Middle frontal gyrus (tissue), 1 donor: Measurements from ENCODE around the gene MPPED1.

Experiments
- DNase-seq: peaks from one replicate; pipeline ENCODE4 v3.0.0-alpha.2; 2015; ENCODE audit warnings: low spot score; ENCODE audit errors: extremely low spot score

MPPED1 gene

DNA sequence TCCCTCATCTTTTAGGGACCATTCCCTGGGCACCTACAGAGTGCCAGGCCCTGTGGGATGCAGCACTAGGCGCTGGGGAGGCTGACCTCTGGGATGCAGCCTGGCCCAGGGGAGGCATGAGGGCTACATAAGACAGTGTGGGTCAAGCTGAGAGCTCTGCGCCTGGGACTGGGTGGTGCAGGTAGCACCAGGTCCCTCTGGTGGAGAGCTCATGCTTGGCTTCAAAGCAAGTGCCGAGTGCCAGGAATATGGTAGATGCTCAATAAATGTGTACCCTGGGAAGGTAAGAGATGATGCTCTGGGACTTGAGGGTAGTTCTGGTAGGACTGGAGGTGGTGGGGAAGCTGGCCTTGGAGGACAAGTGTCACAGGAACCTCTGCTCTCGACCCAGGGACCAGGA lies 2.0 kb upstream of the MPPED1 start:
- DNase-seq: no peak

DNA sequence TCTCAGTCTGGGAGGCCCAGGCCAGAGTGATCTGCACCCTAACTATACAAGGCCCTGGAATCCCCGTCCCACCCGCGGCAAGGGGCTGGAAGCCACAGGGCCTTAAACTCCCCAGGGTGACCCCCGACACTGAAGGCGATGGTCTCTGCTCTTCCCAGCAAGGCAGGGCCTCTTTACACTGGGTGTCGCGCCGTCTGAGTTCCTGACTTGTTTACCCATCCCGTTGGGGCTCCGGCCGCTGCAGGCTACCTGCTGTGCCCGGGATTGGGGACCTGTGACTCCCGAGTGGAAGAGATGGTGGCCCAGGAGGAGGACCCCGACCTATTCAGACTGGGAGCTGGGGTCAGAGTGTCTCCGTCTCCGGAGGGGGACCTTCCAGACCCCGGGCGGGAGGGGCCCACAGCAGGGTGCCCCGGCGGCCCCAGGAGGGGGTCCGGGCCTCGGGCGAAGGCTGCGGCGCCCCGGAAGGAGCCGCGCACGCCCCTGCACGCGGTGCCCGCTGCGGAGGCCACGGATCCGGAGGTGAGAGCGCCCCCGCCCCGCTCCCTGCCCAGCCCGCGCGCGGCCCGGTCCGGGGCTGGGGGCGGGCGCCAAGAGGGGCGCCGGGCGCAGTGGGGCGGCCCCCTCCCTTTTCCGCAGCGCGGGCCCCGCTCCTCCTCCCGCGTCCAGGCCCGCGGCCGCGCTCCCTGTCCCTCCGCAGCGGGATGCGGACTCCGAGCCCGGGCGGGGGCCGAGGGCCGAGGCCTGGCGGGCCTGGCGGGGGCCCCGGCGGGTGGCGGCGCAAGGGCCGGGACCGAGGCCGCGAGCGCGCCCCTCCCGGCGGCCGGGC lies 560 bp upstream of the MPPED1 start:
- DNase-seq: no peak

DNA sequence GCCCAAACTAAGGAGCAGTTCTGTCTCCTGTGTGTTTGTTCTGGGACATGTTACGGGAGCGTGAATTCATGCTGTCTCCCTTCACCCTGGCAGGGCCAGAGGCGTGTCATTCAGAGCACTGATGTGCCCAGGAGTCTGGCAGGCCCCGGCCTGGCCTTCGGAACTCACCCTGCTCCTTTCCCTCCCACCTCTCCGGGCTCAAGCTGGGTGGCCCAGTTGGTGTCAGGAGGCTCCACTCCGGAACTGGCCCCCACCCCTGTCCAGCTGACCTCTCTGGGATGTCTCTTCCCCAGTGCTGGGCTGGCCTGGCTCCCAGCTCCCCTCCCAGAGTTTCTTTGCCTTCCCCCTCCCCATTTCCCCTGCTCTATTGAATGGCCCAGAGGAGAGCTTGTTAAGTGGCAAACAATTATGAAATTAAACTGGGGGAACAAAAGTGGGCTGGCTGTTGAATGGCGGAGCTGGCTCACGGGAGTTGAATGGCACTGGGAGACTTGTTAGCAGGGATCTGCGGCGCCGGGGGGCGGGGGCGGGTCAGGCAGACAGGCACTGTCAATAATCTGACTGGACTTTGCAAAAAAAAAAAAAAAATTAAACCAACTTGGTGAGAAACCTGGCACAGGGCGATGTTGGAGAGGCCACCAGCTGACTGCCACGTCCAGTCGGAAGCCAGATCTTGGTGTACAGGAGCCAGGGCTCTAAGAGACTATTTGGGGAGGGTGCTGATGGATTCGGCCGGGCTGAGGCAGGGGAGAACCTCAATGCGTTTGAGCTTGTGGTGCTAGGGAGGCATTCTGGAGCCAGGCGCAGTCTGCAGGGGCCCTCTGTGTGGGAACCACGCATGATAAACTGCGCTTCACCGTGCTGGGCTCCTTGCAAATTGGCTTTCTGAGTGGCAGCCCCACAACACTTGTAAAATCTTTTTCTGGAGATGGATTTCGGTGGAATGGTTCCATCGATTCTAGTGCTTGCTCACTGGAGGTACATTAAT lies 1.3 kb downstream of the MPPED1 start:
- no peak for DNase-seq

DNA sequence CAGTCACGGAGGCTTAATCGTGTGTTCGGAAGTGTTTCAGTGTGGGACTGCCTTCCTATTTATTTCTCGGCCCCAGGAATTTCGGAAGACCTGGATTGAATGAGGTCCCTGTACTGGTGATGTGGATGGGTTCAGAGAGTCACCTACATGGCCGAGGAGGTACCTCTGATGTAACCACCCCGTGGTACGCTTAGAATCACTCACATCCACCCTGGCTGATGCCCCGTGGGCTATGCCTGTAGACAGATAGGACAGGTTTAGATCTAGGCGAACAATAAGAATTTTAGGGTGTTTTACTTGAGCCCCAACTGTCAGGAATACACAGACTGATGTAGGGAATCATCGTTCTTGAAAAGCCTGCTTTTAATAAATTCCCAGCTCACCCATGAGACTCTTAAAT lies 2.0 kb downstream of the MPPED1 start:
- no peak for DNase-seq

DNA sequence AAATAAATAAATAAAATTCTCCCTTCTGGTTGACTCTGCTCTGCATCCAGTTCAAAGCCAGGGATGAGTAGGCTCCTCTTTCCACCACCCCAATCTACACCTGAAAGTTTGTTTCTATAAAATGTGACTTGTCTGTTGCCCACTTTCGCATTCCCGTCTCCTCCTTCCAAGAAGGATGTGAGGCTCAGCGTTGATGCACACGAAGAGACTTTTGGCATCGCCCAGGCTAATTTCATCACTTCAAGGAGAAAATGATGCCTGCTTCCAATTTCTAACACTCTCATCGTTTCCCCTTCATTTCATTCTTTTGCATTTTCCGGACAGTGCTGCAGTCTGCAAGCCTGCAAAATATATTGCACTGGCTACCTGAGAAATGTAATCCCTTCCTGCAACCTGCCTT lies 3.9 kb downstream of the MPPED1 start:
- DNase-seq: no peak

DNA sequence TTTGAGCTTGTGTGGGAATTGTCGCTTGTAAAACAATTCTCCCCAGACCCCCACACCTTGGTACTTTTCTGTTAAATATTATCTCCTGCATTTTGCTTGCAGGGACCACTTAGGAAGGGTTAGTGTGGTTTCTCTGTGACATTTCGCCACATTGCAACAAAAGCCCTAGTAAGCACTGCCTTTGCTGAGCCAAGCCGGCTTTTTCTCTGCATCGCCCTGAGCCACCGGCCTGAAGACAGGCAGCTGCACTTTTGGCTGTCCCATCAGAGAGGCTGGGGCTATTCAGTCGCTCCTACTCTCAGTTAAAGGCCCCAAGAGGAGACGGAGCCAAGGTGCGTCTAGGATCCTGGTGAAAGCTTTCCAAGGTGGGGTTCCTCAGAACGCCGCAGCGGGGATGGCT lies 5.7 kb downstream of the MPPED1 start:
- no peak for DNase-seq

DNA sequence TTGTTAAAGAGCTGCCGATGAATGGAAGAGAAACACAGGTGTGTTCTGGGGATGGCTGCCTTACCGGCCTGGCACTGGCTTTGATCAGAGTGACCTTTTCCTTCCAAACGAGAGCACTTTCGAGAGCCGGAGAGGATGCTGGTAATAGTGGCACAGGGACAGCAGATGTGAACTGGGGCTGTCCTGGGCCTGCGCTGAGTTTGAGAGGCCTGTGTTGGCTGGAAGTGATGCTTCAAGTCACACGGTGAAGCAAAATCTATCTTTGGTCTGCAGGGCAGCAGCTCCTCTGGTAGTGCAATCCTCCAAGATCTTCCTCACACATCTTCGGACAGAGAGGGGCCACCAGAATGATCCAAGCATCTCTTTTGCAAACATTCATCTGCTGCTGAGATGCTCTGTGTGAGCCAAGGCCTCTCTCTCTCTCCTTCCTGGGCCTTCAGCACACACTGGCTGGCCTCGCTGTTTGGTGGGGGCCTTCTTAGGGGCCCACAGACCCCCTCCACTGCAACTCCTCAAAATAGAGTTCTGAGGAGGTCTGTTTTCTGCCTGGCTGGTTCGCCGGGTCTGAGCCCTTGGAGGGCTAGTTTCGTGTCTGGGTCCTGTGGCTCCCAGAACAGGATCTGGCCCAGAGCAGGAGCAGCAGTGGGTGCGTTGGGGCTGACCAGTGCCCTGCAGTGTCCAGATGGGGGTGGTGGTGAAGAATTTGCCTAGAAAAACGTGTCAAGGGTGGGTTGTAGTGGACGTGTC lies 6.4 kb downstream of the MPPED1 start:
- no peak for DNase-seq

DNA sequence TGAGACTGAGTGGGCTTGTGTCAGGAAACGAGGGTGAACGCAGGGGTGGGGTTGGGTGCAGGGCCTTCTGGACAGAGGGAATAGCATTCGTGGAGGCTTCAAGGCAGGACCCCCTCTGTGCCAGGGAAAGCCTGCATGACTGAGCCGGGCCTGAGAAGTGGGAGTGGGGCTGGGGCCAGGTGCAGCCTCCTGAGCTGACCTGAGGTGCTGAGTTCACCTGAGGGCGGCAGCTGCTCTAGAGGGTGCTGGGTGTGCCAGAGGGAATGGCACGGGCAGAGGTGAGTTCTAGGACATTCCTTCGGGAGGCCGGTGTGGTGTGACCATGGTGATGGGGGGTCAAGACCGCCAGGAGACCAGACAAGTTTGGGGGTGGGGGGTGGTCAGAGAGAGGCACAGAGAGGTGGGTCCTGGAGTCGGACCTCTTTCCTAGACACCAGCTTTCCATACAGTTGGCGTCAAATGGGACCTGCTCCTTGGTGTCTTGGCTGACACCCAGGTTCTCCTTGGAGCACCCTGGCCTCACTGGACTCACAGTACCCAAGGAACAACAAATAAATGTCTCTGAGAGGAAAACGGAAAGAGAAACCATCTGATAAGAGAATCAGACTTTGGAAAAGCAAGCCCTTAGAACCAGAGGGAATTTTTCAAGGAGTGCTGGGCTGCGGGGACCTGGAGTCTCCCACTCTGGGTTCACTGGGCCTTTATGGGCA lies 7.7 kb downstream of the MPPED1 start:
- DNase-seq: no peak

DNA sequence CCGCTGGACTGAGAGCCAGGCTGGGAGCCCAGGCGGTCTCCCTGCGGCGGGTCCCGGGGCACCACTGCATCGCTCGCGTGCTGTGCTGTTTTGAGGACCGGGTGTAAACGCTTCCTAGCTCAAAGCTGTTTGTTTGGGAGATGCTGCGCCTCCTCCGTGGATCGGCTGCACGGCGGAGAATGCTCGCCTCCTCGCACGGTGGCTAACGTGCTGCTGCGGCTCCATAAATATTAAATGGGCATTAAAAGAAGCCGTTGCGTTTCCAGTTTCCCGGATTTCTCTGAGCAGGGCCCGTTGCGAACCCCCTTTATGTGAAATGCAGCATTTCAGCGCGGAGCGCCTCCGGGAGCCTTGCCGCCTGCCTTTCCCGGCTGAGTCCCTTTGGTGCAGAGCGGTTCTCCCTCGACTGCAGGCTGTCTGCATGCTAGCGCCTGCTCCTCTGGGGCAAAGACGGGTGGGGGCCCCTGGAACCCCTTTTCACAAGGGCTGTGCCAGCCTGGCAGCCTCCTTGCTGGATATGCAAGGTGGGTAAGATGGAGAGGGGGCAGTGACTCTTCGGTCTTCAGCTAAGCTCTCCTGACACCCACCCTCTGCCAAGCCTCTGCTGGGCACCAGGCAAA lies 9.3 kb downstream of the MPPED1 start:
- no peak for DNase-seq

DNA sequence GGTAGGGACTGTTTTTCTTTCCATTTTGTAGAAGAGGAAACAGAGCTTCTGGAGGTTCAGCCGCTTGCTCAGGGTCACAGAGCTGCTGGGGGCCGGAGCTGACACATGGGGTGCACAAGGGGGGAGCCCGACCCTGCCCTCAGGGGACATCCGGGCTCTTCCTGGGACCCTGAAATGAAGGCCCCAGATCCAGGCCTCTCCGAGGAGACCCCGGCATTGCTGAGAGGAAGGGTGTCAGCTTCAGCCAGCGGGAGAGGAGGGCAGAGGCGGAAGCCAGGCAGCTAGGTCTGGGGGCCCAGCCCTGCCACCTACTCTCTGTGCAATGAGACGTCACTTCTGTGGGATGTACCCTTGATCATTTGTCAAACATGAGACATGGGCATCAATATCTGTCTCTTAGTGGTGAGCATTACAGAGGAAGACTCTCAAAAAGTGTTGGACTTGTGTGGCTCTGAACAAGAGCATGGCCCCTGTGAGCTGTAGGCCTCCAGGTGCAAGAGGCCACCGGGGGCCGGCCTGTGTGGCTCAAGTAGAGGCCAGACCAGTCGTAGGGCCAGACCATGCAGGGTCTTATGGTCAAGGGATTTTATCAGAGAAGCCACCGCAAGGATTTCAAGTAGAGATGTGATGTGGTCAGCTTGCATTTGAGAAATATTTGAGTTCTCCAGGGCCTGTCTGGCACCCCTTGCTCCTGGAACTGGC lies 10.3 kb downstream of the MPPED1 start:
- no peak for DNase-seq

DNA sequence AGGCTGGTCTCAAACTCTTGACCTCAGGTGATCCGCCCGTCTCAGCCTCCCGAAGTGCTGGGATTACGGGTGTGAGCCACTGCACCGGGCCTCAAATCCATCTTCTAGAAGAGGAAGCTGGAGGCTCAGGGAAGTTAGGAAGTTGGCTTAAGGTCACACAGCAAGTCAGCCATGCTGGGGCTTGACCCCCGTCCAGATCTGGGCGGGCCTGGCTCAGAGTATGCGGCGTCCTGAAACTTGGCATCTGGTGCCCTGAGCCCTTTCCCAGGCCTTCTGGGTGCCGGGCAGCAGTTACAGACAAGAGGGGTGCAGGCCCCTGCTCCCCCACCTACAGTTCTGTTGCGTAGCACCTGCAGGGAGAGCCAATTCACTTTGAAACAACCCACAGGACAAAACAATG lies 11.2 kb downstream of the MPPED1 start:
- DNase-seq: no peak

DNA sequence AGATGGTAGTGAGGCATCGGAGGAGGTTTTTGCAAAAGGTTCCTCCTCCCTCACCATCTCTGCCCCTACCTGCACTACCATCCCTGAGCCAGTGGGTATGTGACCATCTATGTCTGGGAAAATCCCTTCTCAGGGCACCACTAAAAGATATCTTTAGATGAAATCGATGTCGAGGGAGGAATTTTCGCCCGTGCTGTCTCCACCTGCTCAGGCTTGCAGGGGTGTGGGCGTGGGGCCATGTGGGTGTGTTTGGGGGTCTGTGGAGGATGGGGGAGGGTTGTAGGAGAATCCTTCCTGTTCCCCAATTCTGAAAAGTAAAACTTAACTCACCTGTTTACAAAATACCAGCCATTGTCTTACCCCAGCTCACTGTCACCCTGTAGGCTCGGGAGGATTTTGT lies 12.4 kb downstream of the MPPED1 start:
- DNase-seq: no peak

DNA sequence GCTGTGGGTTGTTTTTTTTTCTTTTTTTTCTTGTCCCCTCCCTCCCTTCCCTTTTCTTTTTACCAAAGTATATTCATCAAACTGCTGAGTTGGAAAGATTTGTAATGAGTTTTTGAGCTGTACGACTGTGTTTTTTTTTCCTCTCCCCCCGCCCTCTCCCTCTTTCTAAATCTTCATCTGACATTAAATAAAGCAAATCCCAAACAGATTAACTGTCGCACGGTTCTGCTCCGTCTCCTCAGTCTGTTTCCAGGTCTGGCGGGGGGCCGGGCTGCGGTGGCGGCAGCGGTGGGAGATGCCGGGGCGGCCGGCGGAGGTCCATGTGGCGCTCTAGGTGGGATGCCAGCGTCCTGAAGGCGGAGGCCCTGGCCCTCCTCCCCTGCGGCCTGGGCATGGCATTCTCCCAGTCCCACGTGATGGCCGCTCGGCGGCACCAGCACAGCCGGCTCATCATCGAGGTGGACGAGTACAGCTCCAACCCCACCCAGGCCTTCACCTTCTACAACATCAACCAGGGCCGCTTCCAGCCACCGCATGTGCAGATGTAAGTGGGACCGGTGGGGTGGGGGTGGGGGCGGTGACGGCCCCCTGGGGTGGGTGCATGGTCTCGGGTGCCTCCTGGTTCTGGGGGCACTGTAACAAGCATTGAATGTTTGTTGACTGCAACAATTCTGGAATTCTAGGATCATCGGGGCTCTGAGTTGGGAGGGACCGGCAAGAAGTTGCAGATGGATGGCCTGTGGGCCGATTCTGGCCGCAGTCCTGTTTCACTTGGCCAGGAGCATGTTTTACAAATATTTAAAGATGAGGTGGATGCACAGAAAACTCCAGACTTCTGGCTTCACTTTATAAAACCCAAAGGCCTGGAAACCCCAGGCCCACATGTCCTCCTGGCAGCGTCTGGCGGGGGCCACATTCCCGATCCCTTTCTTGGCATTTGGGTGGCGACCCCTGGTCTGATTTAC lies 13.1 kb downstream of the MPPED1 start:
- DNase-seq: no peak

DNA sequence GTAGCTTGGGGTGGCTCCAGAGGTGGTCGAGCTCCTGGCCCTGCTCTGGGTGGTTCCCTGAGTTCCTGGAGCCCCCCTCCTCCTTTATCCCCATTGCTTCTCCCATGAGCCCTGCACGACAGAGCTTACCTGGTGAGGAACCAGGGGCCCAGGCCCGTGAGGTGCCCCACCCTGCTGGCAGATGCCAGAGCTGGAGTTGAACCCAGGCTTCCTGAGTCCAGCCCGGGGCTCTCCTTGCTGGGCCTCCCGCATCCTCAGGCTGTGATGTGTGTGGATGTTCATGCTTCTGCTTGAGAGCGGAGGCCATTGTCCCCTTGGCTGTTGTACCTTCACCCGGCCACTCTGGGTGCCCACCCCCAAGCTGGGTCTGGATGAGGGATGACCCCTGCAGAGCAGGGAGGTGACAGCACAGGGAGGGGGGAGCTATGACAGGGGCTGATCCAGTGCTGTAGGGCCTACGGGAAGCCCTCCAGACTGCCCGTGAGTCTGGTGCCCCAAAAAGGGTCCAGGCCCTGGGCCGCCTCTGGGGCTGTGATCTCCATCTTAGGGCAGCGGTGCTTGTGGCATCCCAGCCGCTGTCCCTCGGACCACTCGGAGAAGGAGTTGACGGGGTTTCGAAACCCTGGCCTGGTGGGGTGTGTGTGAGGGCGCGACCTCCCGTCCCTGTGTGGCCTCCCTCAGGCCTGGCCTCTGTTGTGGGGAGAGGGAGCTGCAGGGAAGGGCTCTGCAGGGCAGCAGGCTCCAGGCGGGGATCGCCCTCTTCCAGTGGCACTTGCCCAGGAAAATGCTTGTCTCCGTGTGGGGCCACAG lies 14.4 kb downstream of the MPPED1 start:
- no peak for DNase-seq

DNA sequence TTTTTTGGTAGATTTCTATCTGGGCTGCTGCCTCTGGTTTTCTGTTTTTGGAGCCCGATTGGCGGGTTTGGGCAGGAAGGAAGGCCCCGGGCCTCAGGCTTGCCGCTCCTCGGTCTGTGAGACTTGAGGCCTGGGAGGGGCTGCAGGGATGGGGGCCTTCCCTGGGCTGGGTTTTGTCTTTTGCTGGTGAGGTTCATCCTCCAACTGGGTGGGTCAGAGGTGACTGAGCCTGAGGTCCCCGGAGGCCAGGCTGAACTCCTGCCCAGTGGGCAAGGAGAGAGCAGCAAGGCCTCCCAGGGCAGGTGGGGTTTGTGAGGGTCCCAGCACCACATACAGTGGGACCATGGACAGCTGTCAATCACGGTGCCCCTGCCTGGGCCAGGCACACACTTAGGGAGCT lies 15.0 kb downstream of the MPPED1 start:
- no peak for DNase-seq

DNA sequence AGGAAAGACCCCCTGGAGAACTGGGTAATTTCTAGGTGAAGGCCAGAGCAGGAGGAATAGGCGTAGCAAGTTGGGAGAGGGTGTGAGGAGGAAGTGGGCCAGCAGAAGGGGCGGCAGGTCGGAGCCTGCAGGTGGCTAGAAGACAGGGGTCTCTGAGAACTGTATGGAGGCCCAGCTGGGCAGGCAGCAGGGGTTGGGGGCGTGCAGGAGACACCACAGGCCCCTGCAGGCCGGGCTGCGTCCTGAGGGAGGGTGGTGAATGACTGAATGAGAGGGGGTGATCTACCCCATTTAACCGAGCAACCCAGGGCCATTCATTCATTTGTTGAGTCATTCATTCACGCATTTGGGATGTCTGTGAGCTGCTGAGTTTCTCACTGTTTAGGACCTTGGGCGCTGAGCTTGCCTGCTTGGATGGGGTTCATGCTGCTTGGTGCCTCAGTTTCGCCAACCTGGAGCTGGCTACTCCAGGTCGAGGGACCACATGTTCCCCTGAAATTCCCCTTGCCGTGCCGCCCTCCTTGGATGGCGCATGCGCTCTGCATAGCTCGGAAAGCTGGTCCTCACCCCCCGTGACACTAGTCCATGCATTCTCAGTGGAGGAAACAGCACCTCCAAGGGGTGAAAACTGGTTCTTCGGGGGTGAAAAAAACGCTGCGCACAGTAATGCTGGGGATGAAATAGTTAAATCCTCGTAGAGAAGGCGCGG lies 15.6 kb downstream of the MPPED1 start:
- DNase-seq: no peak

DNA sequence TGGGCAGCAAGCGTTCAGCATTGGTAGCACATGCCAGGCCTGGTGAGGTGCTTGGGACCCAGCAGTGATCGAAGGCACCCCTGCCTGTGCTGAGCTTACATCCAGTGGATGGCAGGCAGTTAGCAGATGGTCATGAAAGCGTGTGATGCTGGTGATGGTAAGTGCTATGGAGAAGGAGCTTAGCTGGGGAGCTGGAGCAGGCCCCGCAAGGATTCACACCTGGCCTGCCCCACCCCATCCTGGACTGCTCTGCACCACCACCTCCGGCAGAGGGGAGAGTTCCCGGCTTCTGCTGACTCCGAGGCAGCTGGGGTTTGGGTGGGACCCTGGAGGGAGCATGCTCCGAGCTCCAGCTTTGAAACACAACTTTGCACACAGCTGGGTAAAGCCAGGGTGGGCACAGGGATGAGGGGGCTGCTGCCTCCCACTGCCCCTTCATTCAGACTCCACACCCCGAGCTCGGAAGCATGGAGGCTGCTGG lies 16.2 kb downstream of the MPPED1 start:
- DNase-seq: no peak
